ENCODE data around the gene MRM2. TPM values are rescaled to one million over a fixed set of nuclear protein-coding genes. Genes with fewer than 3 reads are reported as not detected.

The MRM2 gene
- total RNA-seq, 1 experiment from 2014 or later, result 32.2 TPM

DNA sequence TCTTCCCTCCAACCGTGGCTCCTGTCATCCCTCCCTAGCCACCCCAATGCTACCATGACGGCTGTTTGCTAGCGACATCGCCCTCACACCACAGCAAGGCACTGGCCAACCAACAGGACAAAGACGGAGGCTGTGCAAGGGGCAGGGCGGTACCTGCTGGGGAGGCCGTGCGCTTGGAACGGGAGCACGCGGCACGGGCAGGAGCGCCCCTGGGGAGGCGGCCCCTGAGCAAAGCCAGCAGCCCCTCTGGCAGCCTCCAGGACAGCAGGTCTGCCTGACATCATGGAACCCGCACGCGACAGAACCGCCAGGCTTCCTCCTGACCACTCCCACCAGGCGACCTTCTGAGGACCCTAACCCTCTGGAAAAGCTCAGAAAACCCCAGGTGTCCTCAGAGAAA, 22.0 kb downstream of the MRM2 start:
- no peak overlapping the region for H3K4me3 ChIP-seq
- no peak for DNase-seq
- H3K9me3 ChIP-seq, result no peaks in the 10 kb centered on the region
- H3K36me3 ChIP-seq, result peaks cover 17% of the 10 kb centered on the region
- no peaks in the 10 kb centered on the region for H3K27me3 ChIP-seq

DNA sequence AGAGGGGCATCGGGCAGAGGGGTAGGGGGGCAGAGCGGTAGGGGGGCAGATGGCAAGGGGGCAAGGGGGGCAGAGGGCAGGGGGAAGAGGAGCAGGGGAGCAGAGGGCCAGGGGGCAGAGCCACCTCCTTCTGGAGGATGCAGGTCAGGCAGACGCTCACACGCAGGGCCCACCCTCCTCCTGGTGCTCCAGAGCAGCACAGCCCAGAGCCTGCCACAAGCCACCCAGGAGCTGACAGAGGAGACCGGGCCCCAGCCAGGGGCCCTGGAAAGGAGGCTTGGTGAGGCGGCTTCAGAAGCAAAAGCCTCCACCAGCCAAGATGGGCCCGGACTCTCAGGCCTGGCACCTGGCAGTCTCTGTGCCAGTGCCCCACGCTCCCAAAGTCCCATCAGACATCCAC, 22.4 kb downstream of the MRM2 start:
- DNase-seq, result no peak

DNA sequence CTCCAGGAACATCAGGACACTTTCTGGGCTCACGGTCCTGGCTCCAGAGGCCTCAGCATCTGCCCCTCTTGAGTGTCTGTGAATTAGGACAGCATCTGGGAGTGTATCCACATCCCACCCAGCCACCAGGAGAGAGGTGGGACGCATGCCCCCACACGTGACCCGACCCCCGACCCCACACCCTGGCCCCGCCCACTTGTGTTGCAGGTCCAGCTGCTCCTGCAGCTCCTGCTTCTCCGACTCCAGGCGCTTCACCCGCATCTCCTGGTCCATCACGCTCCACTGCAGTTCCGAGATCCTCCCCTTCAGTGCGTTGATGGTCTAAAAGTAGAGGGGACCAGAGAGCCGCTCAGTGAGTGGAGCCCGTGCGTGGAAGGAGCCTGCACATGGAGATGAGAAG, 22.9 kb downstream of the MRM2 start:
- DNase-seq, result no peak
- Histone ChIP-seq H3K27me3 (no peaks in the 10 kb centered on the region), H3K36me3 (peaks cover 17% of the 10 kb centered on the region), H3K4me3 (no peak overlapping the region), H3K9me3 (no peaks in the 10 kb centered on the region)

More for the DNA sequence above, 22.4 kb downstream of the MRM2 start:
- Histone ChIP-seq H3K9me3 (no peaks in the 10 kb centered on the region), H3K27me3 (no peaks in the 10 kb centered on the region), H3K36me3 (peaks cover 17% of the 10 kb centered on the region), H3K4me3 (no peak overlapping the region)

DNA sequence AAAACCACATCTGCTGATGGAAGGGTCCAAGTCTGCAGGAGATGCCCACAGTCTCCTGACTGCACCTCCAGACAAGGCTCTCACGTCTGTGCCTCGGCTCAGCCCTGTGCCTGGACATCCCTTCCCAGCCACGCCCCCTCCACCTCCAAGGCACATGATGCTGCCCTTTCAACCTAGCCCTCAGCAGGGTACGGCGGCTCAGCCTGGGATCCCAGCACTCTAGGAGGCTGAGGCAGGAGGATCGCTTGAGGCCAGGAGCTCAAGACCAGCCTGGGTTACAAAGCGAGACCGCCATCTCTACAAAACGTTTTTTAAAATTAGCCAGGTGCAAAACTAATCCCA, 23.6 kb downstream of the MRM2 start:
- Histone ChIP-seq H3K4me3 (no peak overlapping the region), H3K9me3 (no peaks in the 10 kb centered on the region), H3K36me3 (peaks cover 17% of the 10 kb centered on the region), H3K27me3 (no peaks in the 10 kb centered on the region)
- DNase-seq, result no peak

DNA sequence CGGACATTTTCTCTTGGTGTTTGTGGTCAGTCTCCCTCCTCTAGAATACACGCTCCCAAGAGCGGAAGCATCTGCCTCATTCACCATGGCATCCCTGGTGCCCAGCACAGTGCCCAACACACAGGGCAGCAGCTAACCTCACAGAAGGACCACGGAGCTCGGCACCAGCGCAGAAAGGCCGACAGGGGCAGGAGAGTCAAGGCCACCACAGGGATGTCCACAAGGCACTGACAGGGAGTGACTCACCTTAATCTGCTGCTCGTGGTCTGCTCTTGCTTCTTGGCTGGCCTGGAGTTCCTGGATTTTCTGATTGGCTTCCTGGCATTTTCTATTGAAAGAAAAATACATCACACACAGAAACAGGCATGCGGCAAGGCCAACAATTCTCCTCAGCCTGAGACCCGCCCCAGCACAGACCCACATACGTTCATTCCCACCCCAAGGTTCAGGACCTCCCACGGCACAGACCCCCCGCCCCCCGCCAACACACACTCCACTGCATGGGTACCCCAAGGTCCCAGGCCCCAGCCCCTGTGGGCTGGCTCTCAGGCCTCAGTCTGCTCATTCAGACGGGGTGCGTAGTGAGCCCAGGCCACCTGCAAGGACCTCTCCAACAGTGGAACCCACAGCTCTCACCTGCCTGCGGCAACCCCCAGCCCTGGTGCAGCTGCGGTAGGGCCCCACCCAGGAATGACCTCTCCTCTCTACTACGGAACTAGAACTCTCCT, 24.1 kb downstream of the MRM2 start:
- H3K9me3 ChIP-seq, result no peaks in the 10 kb centered on the region
- H3K4me3 ChIP-seq, result no peak overlapping the region
- H3K27me3 ChIP-seq, result no peaks in the 10 kb centered on the region
- H3K36me3 ChIP-seq, result peaks cover 21% of the 10 kb centered on the region
- DNase-seq, result no peak

DNA sequence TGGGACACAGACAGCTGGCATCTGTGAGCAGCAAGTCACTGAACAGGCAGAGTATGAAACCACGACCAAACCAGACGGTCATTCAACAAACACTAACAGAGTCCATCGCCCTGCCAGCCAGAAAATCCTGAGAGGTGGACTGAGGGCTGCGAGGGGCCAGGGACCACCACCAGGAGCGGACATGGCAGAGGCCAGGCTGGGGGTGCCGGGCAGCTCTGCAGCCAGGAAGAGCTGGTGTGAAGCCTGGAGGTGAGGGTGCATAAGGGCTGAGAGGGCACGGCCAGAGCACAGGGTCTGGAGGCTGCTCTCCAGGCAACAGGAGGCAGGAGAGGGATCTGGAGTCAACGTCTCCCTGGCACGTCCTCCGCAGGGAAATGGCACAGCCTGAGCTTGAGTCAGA, 24.8 kb downstream of the MRM2 start:
- H3K36me3 ChIP-seq, result peaks cover 24% of the 10 kb centered on the region
- H3K9me3 ChIP-seq, result no peaks in the 10 kb centered on the region
- H3K4me3 ChIP-seq, result no peak overlapping the region
- no peak for DNase-seq
- H3K27me3 ChIP-seq, result no peaks in the 10 kb centered on the region

DNA sequence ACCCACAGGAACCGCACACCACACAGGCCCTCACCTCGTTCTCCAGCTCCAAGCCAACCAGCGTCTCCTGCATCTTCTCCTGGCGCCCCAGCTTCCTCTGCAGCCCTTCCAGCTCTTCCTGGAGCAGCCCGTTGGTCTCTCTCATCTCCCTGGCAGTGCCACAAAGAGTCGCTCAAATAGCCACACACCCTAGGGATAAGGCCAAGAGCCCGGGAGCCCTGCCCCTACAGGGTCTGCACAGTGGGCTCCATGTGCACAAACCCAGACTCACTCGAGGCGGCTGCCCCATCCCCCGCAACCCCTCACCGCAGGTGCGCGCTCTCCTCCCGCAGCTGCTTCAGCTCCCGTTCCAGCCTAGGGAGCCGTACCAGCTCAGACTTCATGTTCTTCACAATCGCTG, 26.2 kb downstream of the MRM2 start:
- H3K4me3 ChIP-seq, result no peak overlapping the region
- no peak for DNase-seq
- no peaks in the 10 kb centered on the region for H3K9me3 ChIP-seq
- H3K27me3 ChIP-seq, result no peaks in the 10 kb centered on the region
- peaks cover 24% of the 10 kb centered on the region for H3K36me3 ChIP-seq

DNA sequence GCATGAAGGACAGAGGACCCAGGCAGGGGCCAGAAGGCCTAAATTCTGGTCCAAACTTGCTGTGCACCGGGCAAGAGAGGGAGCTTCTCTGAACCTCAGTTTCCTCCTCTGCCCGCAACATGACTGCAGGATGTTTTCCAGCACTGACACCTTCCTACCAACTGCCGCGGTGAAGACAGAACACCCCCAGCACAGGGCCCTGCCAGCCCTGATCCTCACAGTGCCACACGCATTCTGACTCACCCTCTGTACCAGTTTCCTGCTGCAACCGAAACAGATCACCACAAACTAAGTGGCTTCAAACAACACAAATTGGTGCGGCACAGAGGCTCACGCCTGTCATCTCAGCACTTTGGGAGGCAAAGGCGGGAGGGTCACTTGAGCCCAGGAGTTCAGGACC, 27.4 kb downstream of the MRM2 start:
- H3K4me3 ChIP-seq, result no peak overlapping the region
- H3K27me3 ChIP-seq, result no peaks in the 10 kb centered on the region
- no peaks in the 10 kb centered on the region for H3K9me3 ChIP-seq
- no peak for DNase-seq
- peaks cover 26% of the 10 kb centered on the region for H3K36me3 ChIP-seq

DNA sequence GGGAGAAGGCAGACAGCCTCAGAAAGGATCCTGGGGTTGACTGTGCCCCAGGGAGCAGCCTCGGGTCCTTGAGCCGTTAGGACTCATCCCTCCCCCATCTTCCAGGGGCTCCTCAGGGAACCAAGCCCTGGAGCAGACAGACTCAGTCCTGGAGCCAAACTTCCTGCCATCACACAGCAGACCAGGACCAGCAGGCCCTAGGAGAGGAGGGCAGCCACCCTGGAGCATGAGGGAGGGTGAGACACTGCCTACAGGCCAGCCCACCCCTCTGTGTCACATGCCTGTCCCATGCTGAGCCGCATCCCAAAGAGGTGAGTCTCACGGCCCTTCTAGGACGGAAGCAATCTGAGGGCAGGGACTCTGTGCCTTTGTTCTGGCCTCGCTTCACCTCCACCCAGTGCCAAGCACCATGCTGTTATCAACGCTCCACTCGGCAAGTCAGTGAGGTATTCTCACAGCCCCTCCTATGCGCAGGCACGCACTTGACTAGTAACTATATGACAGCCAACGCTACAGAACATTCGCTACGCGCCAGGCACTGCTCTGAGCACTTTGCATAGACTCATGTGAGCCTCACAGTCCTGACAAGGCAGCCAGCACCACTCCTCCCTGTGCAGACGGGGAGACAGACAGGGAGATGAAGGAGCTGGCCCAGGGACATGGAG, 28.3 kb downstream of the MRM2 start:
- DNase-seq, result no peak
- no peaks in the 10 kb centered on the region for H3K9me3 ChIP-seq
- H3K27me3 ChIP-seq, result no peaks in the 10 kb centered on the region
- H3K36me3 ChIP-seq, result peaks cover 26% of the 10 kb centered on the region
- H3K4me3 ChIP-seq, result no peak overlapping the region

DNA sequence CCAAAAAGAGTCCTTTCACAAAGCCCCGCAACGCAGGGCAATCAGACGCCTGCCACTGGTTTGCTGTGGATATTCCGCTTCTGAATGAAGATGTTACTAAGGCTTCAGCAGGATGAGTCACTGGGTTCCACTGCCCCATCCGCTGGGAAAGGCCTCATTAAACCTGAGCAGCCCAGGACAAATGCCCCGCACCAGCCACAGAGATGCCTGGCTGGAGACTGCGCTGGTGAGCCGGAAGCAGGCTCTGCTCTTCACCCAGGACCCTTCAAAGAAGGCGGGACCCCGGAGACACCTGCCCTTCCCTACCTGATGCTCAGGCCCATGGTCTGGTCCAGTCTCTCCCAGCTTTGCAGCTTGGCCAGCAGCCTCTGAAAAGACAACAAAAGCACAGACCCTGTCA, 29.1 kb downstream of the MRM2 start:
- Histone ChIP-seq H3K9me3 (no peaks in the 10 kb centered on the region), H3K36me3 (peaks cover 26% of the 10 kb centered on the region), H3K27me3 (no peaks in the 10 kb centered on the region), H3K4me3 (no peak overlapping the region)
- no peak for DNase-seq

DNA sequence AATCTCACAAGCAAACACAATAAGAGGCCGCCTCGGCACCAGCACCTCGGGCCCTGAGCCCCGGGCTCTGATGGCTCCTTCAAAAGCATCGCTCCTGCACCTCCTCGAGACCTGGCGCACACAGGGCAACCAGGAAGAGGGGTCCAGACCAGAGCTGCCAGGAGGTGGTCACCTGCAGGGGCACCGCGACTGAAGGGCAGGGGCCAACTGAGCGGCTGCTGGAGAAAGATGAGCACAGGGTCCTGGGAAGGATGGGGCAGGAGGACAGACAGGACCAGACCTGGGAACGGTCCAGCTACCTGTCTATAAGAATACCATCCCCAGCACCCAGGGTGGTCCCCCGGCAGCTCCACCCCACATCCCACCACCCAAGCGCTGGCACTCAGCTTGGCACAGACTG, 30.1 kb downstream of the MRM2 start:
- no peaks in the 10 kb centered on the region for H3K27me3 ChIP-seq
- no peak for DNase-seq
- no peaks in the 10 kb centered on the region for H3K9me3 ChIP-seq
- no peak overlapping the region for H3K4me3 ChIP-seq
- H3K36me3 ChIP-seq, result peaks cover 24% of the 10 kb centered on the region

DNA sequence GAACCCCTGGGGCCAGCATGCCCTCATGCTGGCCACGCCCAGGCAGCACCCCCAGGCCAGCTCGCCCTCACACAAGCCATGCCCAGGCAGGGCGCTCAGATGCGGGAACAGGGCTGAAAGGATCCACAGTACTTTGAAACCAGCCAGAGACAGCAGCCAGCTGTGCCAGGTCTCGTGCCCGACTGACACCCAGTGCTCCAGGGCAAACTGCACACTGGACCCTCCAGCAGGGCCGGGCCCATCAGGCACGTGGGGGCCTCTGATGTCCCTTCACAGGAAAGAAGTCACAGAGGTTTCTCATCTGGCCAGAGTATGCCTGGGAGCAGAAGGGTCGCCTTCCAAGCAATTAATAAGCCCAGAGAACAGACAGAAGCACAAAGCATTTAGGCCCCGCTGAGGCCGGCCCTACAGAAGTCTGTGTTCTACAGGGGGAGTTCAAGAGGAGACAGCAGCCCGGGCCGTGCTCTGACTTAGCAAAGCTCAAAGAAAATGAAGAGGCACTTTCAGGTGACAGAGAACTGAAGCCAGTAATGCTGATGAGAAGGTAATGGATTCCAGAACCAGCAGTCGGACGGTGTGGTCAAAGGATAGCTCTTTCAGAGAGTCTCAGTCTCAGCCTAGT, 30.6 kb downstream of the MRM2 start:
- no peak overlapping the region for H3K4me3 ChIP-seq
- no peaks in the 10 kb centered on the region for H3K27me3 ChIP-seq
- no peak for DNase-seq
- H3K36me3 ChIP-seq, result peaks cover 25% of the 10 kb centered on the region
- no peaks in the 10 kb centered on the region for H3K9me3 ChIP-seq

DNA sequence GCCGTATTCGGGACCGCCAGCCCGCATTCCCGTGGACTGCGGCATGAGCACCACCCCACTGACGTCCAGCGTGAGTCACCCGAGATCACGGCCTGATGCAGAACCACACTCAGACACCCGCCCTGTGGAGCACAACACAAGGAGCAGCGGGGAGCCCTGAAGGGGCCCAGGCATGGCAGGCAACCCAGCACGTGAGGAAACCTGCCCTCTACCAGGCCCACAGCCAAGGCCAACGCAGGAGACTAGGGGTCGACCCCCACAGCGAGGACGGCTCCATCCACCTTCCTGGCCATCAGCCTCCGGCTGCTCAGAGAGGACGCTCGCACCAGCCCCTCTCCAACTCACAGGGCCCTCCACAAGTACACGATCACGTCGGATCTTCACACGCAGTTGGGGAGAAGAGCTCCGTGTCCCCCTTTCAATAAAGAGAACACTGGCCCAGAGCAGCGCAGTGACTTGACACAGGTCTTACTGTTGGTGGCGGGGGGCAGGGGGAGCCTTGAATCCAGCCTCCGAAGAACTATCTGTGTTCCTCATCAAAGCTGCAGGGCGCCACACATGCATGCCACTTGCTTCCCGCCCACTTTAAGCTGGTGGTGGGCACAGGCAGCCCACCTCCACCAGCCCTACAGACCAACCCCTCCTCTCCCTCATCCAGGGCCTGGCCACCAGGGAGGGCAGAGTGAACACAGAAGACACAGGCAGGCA, 31.3 kb downstream of the MRM2 start:
- Histone ChIP-seq H3K9me3 (no peaks in the 10 kb centered on the region), H3K4me3 (no peak overlapping the region)

DNA sequence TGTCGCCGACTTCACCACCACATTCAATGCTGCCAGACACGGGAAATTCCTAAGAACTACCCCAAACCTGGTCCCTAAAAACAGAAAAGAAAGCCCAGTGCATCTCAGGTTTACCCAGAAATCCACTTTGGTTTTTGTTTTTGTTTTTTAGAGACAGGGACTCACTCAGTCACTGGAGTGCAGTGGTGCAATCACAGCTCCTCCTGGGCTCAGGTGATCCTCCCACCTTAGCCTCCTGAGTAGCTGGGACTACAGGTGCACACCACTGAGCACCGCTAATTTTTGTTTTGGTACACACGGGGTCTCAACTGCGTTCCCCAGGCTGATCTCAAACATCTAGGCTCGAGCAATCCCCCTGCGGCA, 32.1 kb downstream of the MRM2 start:
- H3K27me3 ChIP-seq, result no peaks in the 10 kb centered on the region
- H3K4me3 ChIP-seq, result no peak overlapping the region
- DNase-seq, result no peak
- H3K9me3 ChIP-seq, result no peaks in the 10 kb centered on the region
- peaks cover 17% of the 10 kb centered on the region for H3K36me3 ChIP-seq

More for the DNA sequence above, 31.3 kb downstream of the MRM2 start:
- no peak for DNase-seq
- H3K36me3 ChIP-seq, result peaks cover 20% of the 10 kb centered on the region
- H3K27me3 ChIP-seq, result no peaks in the 10 kb centered on the region

DNA sequence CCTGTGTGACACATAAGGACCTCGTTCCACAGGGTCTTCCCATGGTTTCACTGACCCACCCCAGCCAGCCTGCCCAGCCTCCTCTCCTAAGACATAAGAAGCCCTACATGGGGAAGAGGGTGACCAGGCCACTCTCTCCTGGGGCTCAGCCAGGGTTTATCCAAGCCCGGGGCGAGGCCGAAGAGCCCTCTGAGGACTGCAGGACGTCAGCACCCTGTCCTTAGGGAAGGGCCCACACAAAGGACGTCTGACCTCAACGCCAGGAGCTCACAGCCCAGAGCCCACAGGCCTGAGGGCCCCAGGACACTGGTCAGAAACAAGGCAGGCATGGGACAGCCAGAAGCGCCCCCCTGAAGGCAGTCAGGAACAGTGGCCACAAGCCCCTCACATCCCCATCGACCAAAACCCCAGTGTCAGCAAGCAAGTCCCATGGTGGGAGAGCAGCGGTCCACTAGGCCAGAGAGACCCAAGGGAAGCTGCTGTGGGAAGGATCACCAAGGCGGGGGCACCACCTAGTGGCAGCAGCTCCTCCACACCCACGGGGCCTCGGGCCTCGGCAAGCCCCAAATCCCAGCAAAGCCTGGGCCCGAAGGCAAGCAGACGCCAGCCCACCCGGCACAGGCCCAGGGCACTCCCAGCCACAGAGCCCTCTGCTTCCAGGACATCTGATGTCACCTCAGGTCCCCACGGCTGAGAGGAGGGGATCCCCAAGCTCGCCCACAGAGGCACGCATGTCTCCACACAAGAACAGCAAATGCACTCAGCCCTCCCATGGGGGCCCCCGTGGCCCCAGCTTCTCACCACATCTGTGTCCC, 32.7 kb downstream of the MRM2 start:
- Histone ChIP-seq H3K9me3 (no peaks in the 10 kb centered on the region), H3K27me3 (no peaks in the 10 kb centered on the region), H3K36me3 (peaks cover 17% of the 10 kb centered on the region), H3K4me3 (no peak overlapping the region)
- peak; percentile 49 for DNase-seq

DNA sequence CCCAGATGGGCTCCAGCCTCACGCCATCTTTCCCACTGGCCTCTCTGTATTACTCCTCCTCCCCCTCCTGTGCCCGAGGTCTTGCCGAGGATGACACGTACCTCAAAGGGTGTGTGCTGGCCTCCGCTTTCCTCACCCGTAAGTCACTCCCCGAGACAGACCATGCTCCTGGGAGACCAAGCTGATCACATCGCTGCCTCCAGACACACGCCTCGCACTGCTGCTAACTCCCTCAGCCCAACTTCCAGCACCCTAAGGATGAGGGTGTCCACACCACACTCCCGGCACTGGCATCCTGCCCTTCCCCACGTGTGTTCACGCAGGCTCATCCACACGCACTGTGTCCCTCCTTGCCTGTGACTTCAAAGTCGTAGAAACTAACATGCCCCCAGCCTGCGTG, 33.3 kb downstream of the MRM2 start:
- H3K36me3 ChIP-seq, result peaks cover 17% of the 10 kb centered on the region
- no peak overlapping the region for H3K4me3 ChIP-seq
- no peak for DNase-seq

More for the DNA sequence above, 33.3 kb downstream of the MRM2 start:
- Histone ChIP-seq H3K27me3 (no peaks in the 10 kb centered on the region), H3K9me3 (no peaks in the 10 kb centered on the region)

Data from MG63 (cell line).